Fibroblast of pulmonary artery (primary cell): ENCODE data around the gene TOMM7.

Source experiments
- DNase-seq: peaks from one replicate; pipeline ENCODE4 v3.0.0-alpha.2; 2010; ENCODE audit warnings: low read depth
- H3K4me3 ChIP-seq: replicated peaks from 2 replicates; pipeline ENCODE4 v1.5.1; 2011; ENCODE audit warnings: low read depth, mild to moderate bottlenecking, control low read depth, low read length, moderate library complexity
- TF ChIP-seq, protein P1 (sequence below): IDR thresholded peaks from 2 replicates; pipeline ENCODE4 v1.5.1; 2011; ENCODE audit warnings: mild to moderate bottlenecking, control low read depth, low read length, inconsistent platforms; ENCODE audit errors: missing control alignments

TOMM7 gene

DNA sequence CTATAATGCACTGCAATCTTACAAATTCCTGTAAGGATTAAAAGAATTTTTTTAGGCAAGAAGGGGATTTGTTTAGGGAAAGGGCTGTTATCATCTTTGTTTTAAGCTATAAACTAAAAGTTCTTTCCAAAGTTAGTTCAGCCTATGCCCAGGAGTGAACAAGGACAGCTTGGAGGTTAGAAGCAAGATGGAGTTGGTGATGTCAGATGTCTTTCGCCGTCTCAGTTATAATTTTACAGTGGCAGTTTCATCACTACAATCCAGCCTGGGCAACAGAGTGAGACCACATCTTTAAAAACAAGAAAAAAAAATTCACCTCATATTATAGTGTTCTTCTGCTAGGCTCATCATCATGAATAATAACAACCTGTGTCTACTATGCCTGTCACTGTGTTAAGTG lies 2.1 kb upstream of the TOMM7 start:
- DNase-seq = no peak
- H3K4me3 ChIP-seq = no peak overlapping the region
- TF ChIP-seq, protein P1, sequence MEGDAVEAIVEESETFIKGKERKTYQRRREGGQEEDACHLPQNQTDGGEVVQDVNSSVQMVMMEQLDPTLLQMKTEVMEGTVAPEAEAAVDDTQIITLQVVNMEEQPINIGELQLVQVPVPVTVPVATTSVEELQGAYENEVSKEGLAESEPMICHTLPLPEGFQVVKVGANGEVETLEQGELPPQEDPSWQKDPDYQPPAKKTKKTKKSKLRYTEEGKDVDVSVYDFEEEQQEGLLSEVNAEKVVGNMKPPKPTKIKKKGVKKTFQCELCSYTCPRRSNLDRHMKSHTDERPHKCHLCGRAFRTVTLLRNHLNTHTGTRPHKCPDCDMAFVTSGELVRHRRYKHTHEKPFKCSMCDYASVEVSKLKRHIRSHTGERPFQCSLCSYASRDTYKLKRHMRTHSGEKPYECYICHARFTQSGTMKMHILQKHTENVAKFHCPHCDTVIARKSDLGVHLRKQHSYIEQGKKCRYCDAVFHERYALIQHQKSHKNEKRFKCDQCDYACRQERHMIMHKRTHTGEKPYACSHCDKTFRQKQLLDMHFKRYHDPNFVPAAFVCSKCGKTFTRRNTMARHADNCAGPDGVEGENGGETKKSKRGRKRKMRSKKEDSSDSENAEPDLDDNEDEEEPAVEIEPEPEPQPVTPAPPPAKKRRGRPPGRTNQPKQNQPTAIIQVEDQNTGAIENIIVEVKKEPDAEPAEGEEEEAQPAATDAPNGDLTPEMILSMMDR = no peak

DNA sequence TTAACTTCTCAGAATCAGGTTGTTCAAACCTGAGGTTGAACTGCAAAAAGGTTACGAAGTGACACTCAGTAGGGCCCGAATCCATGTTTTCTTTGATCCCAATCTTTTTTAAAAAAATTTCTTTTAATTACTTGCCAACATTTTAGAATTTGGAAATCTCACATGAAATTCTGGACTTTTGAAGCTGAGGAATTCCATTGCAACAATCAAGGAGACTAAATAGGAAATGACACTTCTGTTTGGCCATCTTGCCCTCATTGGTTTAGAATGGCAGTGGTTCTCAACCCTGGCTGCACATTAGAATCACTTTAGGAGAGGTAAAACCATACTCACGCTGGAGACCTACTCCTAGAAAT lies 471 bp upstream of the TOMM7 start:
- DNase-seq = no peak
- peak overlapping the region; percentile 87 for H3K4me3 ChIP-seq
- TF ChIP-seq, protein P1 = no peak

DNA sequence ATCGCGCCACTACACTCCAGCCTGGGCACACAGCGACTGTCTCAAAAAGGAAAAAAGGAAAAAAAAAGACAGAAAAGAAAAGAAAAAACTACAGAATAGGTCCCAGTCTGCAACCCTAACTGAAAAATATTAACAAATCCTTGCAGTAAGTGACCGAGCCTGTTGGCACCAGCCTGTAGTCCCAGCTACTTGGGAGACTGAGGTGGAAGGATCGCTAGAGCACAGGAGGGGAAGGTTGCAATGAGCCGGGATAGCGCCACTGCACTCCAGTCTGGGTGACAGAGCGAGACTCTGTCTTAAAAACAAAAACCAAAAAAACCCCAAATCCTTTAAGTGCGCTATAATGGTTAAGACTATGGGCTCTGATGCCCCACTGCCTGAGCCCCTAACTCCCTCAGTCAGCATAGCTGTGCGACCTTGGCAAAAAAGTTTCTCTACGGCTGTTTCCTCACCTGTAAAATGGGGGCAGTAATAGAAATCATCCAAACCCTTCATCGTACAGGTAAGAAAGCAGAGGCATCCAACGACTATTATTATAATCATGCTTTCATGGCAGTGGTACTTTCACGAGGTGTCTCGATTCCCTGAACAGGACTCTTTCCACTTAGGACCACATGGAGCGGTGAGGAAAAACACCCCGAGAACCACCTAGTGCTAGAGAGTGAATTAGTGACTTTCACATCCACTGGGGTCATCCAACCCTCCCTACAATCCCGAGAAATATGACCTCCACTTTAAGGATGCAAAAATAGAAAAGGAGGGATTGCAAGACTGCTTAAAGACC lies 755 bp downstream of the TOMM7 start:
- H3K4me3 ChIP-seq = peak overlapping the region; percentile 87
- peak; percentile 34 for DNase-seq
- TF ChIP-seq, protein P1 = no peak

DNA sequence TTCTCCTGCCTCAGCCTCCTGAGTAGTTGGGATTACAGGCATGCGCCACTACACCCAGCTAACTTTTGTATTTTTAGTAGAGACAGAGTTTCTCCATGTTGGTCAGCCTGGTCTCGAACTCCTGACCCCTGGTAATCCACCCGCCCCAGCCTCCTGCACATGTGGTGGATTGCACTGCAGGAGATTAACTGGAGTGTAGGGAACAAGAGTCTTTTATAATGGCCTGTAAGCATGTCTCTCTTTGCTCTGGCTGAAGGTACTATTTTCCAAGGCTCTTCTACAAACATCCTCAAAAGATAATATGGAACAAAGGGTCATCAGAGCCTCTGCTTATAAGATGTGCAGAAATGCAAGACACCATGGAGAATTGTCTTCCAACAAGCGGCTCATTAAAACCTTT lies 3.2 kb downstream of the TOMM7 start:
- DNase-seq = no peak
- TF ChIP-seq, protein P1 = no peak
- no peak overlapping the region for H3K4me3 ChIP-seq

DNA sequence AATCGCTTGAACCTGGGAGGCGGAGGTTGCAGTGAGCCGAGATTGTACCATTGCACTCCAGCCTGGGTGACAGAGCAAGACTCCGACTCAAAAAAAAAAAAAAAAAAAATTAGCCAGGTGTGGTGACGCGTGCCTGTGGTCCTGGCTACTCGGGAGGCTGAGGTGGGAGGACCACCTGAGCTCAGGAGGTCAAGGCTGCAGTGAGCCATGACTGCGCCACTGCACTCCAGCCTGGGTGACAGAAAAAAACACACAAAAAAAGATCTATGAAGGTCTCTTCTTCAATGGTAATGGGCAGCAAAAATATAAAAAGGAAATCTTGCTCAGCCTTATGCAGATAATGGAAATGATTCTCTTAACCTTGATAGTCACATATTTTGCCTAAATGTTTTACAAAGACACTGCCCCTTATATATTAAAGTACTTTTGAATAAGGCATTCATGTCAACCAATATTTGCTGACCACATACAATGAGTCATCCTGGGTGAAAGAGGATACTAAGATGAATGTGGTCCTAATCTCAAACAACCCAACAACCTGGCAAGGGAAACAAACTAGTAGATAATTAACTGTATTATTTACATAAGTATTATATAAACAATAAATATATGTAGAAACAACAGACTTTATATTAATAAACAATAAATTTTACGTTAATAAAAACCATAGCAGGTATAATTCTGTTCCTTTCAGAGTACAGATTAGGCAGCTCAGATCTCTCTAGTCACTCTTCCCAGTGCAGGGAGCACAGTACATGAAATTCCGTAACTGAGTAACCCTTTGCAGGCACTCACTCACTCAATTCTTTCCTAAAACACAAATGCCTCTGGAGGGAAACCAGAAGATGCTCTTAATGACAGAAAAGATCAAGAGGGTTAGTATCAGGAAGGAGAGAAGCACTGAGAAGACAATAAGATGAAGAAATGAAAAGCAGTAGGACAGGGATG lies 8.1 kb downstream of the TOMM7 start:
- TF ChIP-seq, protein P1 = no peak
- peak; percentile 47 for DNase-seq
- H3K4me3 ChIP-seq = no peak overlapping the region

DNA sequence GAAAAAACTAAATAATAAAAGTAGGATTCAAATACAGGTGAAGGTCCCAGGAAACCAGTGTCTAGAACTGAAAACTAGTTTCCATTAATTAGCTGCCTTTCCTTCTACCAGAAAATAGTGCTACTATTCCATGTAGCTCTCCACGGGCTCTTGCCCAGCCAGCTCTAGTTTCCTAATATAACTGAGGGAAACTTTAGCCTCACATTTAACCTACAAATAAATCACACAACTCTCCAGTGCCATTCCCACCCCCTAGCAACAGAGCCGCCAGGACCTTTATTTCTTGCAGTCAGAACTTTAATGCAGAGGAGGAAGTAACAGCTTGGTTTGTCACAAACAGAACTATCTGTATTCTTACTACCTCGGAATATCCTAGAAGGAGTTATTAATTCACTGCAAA lies 10.3 kb downstream of the TOMM7 start:
- H3K4me3 ChIP-seq = no peak overlapping the region
- TF ChIP-seq, protein P1 = no peak
- no peak for DNase-seq
